HG02840 (cell line): Measurements from ENCODE around the gene FBXL20.
"Not testable (repeated sequence)": the region's sequence is repeated elsewhere in the genome, so short reads cannot be mapped to it uniquely, and the experiment has no call there.

Experiments used
- ATAC-seq: cut with Tn5 transposase; IDR thresholded peaks from one replicate; pipeline ENCODE4 v1.9.1; 2021; ENCODE audit warnings: mild to moderate bottlenecking, moderate library complexity, moderate number of reproducible peaks; ENCODE audit not compliant: unreplicated experiment, low FRiP score

Gene FBXL20

DNA sequence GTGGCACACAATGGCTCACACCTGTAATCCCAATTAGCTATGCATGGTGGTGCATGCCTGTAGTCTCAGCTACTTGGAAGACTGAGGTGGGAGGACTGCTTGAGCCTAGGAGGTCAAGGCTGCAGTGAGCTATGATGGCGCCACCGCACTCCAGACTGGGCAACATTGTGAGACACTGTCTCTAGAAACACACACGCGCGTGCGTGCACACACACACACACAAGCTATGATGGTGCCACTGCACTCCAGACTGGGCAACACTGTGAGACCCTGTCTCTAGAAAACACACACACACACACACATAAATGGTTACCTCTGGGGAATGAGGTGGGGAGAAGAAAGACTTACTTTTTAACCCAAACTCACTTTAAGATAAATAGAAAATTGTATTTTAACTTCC is 16.4 kb downstream of the FBXL20 start:
- no peak for ATAC-seq

DNA sequence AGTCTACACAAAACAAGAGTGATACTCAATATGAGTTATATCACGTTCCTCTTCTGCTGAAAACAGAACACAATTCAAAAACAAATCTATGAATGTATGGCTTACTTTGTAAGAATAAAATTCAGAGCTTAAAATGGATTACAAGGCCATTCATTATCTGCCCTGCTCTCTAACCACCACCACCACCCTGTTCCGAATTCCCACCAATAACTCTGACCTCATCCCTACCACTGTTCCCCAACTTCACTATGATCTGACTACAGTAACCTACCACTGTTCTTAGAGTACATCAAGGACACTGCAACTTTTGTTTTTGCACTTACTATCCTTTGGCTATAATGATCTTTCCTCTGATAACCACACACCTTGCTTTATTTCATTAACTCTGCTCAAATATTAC is 21.3 kb downstream of the FBXL20 start:
- ATAC-seq = no peak

- no peak for ATAC-seq
These were observed 25.0 kb downstream of the FBXL20 start for GRCh38 chr17:39376434-39376833.

DNA sequence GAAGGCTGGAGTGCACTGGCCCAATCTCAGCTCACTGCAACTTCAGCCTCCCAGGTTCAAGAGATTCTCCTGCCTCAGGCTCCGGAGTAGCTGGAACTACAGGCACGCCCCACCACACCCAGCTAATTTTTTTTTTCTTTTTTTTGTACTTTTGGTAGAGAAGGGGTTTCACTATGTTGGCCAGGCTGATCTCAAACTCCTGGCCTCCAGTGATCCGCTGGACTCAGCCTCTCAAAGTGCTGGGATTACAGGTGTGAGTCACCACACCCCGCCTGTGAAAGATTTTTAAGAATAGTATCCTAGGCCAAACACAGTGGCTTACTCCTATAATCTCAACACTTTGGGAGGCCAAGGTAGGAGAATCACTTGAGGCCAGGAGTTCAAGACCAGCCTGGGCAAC is 33.6 kb downstream of the FBXL20 start:
- not testable (repeated sequence) for ATAC-seq

DNA sequence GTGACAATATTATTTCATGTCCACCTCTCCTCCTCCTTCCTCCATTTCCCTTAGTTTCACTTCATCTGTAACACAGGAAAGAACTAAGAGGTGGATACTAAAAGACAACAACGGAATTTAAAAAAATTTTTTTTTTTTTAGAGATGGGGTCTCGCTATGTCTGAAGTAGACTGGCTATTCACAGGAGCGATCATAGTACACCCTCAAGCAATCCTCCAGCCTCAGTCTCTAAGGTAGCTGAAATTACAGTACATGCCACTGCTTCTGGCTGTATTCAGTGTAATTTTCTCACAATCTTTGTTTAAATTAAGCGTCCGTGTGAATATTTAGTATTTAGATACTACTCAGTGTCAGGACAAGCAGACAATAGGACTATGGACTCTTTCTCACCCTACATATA is 35.6 kb downstream of the FBXL20 start:
- no peak for ATAC-seq

GRCh38 chr17:39365242-39365641 is 36.2 kb downstream of the FBXL20 start:
- no peak for ATAC-seq

- ATAC-seq = no peak
These were observed 37.0 kb downstream of the FBXL20 start for GRCh38 chr17:39364236-39365025.

DNA sequence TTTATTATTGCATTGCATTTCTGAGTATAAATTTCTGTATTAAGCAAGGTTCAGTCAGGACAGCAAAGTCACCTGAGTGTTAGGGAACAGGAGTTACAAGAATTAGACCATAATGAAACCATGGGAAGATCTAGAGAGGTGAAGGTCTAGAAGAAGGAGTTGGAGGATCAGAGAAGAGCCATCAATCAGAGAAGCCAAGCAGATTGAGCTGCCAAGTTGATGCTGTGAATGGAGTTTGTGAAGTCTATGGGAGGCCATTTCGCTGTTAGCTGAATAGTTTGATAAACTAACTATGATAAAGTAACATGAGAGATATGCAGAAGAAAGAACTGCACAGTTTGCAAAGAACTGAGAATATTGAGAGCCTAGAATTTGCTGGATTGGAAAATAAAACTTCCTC is 40.4 kb downstream of the FBXL20 start:
- no peak for ATAC-seq

DNA sequence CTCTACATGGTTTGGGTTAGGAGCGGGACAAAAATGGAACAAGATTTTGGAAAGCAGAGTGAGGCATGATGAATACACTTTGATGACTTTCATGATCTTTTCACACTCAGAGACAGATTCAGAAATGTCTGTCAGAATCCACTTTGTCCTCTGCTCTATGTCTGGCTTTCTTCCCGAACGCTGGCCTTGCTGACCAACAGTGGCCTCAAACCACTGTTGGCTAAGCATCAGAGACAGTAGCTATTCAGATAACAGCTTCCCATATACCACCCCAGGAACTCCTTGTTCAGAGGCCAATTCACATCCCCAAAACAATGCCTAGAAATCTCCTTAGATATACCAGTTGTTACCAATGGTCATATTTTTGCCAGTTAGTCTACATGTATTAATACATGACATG is 40.9 kb downstream of the FBXL20 start:
- ATAC-seq = no peak

DNA sequence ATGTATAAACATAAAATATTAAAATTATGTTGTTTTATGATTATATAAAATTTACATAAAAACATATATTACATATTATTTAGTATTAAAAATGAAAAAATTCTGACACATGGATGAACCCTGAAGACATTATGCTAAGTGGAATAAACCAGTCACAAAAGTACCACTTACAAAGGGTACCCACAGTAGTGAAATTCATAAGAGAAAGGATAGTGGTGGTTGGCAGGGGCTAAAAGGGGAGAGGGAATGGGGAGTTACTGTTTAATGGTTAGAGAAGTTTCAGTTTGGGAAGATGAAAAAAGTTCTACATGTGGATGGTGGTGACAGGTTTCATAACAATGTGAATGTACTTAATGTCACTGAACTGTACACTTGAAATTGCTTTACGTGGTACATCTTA is 41.4 kb downstream of the FBXL20 start:
- no peak for ATAC-seq

- no peak for ATAC-seq
These were observed 43.4 kb downstream of the FBXL20 start for GRCh38 chr17:39357986-39358385.

- no peak for ATAC-seq
These were observed 43.9 kb downstream of the FBXL20 start for GRCh38 chr17:39357488-39357887.

GRCh38 chr17:39352986-39353385 is 48.4 kb downstream of the FBXL20 start:
- ATAC-seq = no peak

GRCh38 chr17:39352511-39352910 is 48.9 kb downstream of the FBXL20 start:
- ATAC-seq = no peak

DNA sequence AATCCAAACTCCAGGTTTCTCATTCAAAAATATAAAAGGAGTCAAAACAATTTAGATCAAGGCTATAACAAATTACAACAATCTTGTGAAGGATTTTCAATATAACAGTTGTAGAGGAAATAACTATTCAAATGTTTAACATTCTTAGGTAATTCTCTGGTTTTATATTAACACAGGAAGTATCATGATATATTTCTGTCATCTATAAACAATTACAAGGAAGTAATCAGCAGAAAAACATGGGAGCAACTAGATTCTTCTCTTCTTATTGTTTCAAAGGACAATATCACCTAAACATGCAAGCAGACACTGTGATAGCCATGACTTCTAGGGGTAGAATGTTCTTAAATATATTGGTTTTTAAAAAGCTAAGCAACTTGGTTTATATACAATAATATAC is 49.9 kb downstream of the FBXL20 start:
- no peak for ATAC-seq

GRCh38 chr17:39349246-39349645 is 52.2 kb downstream of the FBXL20 start:
- no peak for ATAC-seq

GRCh38 chr17:39346863-39347262 is 54.6 kb downstream of the FBXL20 start:
- ATAC-seq = not testable (repeated sequence)

DNA sequence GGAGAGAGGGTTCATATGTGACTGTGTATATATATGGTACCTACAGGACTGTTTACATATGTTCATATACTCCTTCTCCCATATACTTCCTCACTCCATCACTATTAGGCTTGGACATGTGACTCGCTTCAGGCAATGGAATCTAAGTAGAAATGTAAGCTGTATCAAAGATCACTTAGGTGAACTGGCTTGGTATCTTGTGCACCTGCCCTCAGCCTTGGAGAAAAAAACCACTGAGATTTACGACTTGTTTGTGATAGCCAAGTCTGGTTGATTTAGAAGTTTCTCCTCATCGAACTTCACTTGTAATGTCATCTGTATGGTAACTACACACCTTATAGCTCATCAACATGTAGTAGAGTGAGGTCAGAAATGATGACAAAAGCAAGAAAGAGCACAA is 59.9 kb downstream of the FBXL20 start:
- no peak for ATAC-seq

DNA sequence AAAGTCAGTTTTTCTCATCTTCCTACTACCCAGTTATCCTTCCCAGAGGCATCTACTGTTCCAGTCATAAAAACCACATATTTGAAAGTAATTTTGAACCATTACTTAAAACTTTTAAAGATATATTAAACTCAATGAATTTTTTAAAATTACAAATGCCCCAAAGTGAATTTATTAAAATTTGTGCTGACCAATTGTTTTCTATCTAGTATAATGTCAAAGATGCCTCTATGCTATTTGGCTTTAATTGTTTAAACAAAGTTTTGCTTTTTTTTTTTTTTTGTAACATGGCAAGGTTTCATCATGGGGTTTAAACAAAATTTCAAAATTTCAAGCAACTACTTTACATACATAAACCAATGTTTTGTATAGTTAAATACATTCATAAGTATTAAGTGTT is 60.7 kb downstream of the FBXL20 start:
- no peak for ATAC-seq

DNA sequence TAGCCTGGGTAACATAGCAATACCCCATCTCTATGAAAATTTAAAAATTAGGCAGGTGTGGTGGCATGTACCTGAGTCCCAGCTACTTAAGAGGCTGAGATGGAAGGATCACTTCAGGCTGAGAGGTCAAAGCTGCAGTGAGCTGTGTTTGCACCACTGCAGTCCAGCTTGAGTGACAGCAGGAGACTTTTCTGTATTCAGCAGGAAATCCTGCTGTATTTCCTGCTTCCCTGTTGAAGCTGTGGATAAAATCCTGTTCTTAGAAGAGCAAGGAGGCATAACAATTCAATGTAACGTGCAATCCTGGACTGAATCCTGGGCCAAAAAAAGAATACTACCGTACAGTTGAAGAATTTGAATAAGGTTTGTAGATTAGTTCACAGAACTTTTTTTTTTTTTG is 62.2 kb downstream of the FBXL20 start:
- no peak for ATAC-seq

- ATAC-seq = not testable (repeated sequence)
These were observed 63.8 kb downstream of the FBXL20 start for GRCh38 chr17:39337649-39338048.

GRCh38 chr17:39335704-39336223 is 65.7 kb downstream of the FBXL20 start:
- no peak for ATAC-seq
